ENCODE measurements around the gene RASA2. TPM values are rescaled to one million over a fixed set of nuclear protein-coding genes. Genes with fewer than 3 reads are reported as not detected.
A peak's percentile ranks its signal among the peaks of the same experiment; 100 is the strongest.

The RASA2 gene
- total RNA-seq, 4 donors from 2014 or later, result 9.0 to 70.3 (median 21.5) TPM

GRCh38 chr3:141487521-141488252 is 860 bp downstream of the RASA2 start:
- DNase-seq, result peak; percentile 92
- H3K9me3 ChIP-seq, result no peaks in the 10 kb centered on the region
- no peaks in the 10 kb centered on the region for H3K27me3 ChIP-seq
- WGBS, 2 donors (ENCODE audit: low coverage in 1 of 2), result 0% methylated on average over 5 to 38 of the region's 55 CpGs
- peak overlapping the region; percentile 96 to 99 (median 98) for H3K27ac ChIP-seq
- in situ Hi-C loops (cut with MboI; ENCODE audit: low pct_ligation_motif_present in 1 of 4, low pct_unique_long_range_greater_than_20kb in 1 of 4, low sequenced_read_pairs in 3 of 4) (no loop called here), intact Hi-C loops (cut with DNase I; ENCODE audit: low total_unique reads) (no loop called here)
- peak overlapping the region; percentile 80 to 94 (median 82) for H3K4me3 ChIP-seq
- H3K36me3 ChIP-seq, result no peaks in the 10 kb centered on the region
- TF ChIP-seq POLR2AphosphoS5 (IDR thresholded peaks at IDR 0.05) (peak; percentile 60 to 89 (median 81)), POLR2A (IDR thresholded peaks at IDR 0.05) (peak; percentile 87), CTCF (IDR thresholded peaks at IDR 0.05) (peak in 1 of 5 experiments; percentile 2), EP300 (IDR thresholded peaks at IDR 0.05; ENCODE audit: low read depth) (no peak)
- H3K4me1 ChIP-seq, result peaks cover 0 to 37% (median 16%) of the 10 kb centered on the region in 4 donors

GRCh38 chr3:141489203-141489602 is 2.4 kb downstream of the RASA2 start:
- Histone ChIP-seq H3K4me1 (peaks cover 0 to 37% (median 16%) of the 10 kb centered on the region in 4 donors), H3K27me3 (no peaks in the 10 kb centered on the region), H3K9me3 (no peaks in the 10 kb centered on the region), H3K36me3 (no peaks in the 10 kb centered on the region), H3K4me3 (no peak overlapping the region), H3K27ac (no peak overlapping the region)
- no peak for DNase-seq
- intact Hi-C loops (cut with DNase I; ENCODE audit: low total_unique reads) (no loop called here), in situ Hi-C loops (cut with MboI; ENCODE audit: low pct_ligation_motif_present in 1 of 4, low pct_unique_long_range_greater_than_20kb in 1 of 4, low sequenced_read_pairs in 3 of 4) (no loop called here)
- no peak for TF ChIP-seq POLR2AphosphoS5 (IDR thresholded peaks at IDR 0.05)
- no peak for TF ChIP-seq EP300 (IDR thresholded peaks at IDR 0.05; ENCODE audit: low read depth)
- no peak for TF ChIP-seq CTCF (IDR thresholded peaks at IDR 0.05)
- TF ChIP-seq POLR2A (IDR thresholded peaks at IDR 0.05), result no peak
- WGBS, 2 donors (ENCODE audit: low coverage in 1 of 2), result 60 to 100% methylated on average over 1 of the region's 1 CpG

GRCh38 chr3:141491081-141491480 is 4.3 kb downstream of the RASA2 start:
- WGBS, 2 donors (ENCODE audit: low coverage in 1 of 2), result 83 to 89% methylated on average over 3 of the region's 3 CpGs
- peaks cover 0 to 25% (median 6%) of the 10 kb centered on the region in 4 donors for H3K4me1 ChIP-seq
- in situ Hi-C loops (cut with MboI; ENCODE audit: low pct_ligation_motif_present in 1 of 4, low pct_unique_long_range_greater_than_20kb in 1 of 4, low sequenced_read_pairs in 3 of 4) (no loop called here), intact Hi-C loops (cut with DNase I; ENCODE audit: low total_unique reads) (no loop called here)
- no peaks in the 10 kb centered on the region for H3K27me3 ChIP-seq
- TF ChIP-seq POLR2AphosphoS5 (IDR thresholded peaks at IDR 0.05) (no peak), POLR2A (IDR thresholded peaks at IDR 0.05) (no peak), EP300 (IDR thresholded peaks at IDR 0.05; ENCODE audit: low read depth) (no peak), CTCF (IDR thresholded peaks at IDR 0.05) (no peak)
- H3K9me3 ChIP-seq, result no peaks in the 10 kb centered on the region
- H3K4me3 ChIP-seq, result no peak overlapping the region
- no peak for DNase-seq
- H3K27ac ChIP-seq, result no peak overlapping the region
- H3K36me3 ChIP-seq, result no peaks in the 10 kb centered on the region

- Histone ChIP-seq H3K4me3 (no peak overlapping the region), H3K36me3 (no peaks in the 10 kb centered on the region), H3K27me3 (no peaks in the 10 kb centered on the region), H3K4me1 (peaks cover 0 to 20% (median 1%) of the 10 kb centered on the region in 4 donors), H3K9me3 (no peaks in the 10 kb centered on the region), H3K27ac (no peak overlapping the region)
- no peak for DNase-seq
- in situ Hi-C loops (cut with MboI; ENCODE audit: low pct_ligation_motif_present in 1 of 4, low pct_unique_long_range_greater_than_20kb in 1 of 4, low sequenced_read_pairs in 3 of 4), result no loop called here
- TF ChIP-seq EP300 (IDR thresholded peaks at IDR 0.05; ENCODE audit: low read depth), result no peak
- no peak for TF ChIP-seq POLR2A (IDR thresholded peaks at IDR 0.05)
- no peak for TF ChIP-seq POLR2AphosphoS5 (IDR thresholded peaks at IDR 0.05)
- TF ChIP-seq CTCF (IDR thresholded peaks at IDR 0.05), result no peak
- intact Hi-C loops (cut with DNase I; ENCODE audit: low total_unique reads), result no loop called here
- 50 to 72% methylated on average over 1 of the region's 1 CpG for WGBS, 2 donors (ENCODE audit: low coverage in 1 of 2)
Measured at GRCh38 chr3:141491929-141492328, 5.1 kb downstream of the RASA2 start.

Measured in transverse colon (tissue), 4 donors.